Hepatocyte (in vitro differentiated cells): Measurements from ENCODE around the gene ZSWIM2. TPM values are rescaled to one million over a fixed set of nuclear protein-coding genes. Genes with fewer than 3 reads are reported as not detected.

Experiments used
- DNase-seq: peaks from one replicate; pipeline ENCODE4 v3.0.0-alpha.2; 2016; ENCODE audit warnings: low spot score
- H2AFZ ChIP-seq: fragments of 200-600 bp; sonication (generic); 2 replicates; pipeline ENCODE4 v1.6.0; 2016; ENCODE audit warnings: antibody characterized with exemption, mild to moderate bottlenecking
- H3K27ac ChIP-seq: fragments of 200-600 bp; sonication (generic); 2 replicates; pipeline ENCODE4 v1.5.1; 2016; ENCODE audit warnings: mild to moderate bottlenecking
- H3K27me3 ChIP-seq: fragments of 200-600 bp; sonication (generic); 2 replicates; pipeline ENCODE4 v1.6.1; 2016
- H3K36me3 ChIP-seq: fragments of 200-600 bp; sonication (generic); replicated peaks from 2 replicates; pipeline ENCODE4 v1.5.1; 2016; ENCODE audit warnings: low read depth; ENCODE audit not compliant: insufficient read depth
- H3K4me1 ChIP-seq: fragments of 200-600 bp; sonication (generic); 2 replicates; pipeline ENCODE4 v1.5.1; 2016; ENCODE audit warnings: mild to moderate bottlenecking, moderate library complexity; ENCODE audit not compliant: insufficient read depth
- H3K4me2 ChIP-seq: fragments of 200-600 bp; sonication (generic); 2 replicates; pipeline ENCODE4 v1.6.0; 2016
- H3K4me3 ChIP-seq: fragments of 200-600 bp; sonication (generic); 2 replicates; pipeline ENCODE4 v1.5.1; 2016; ENCODE audit warnings: mild to moderate bottlenecking
- H3K79me2 ChIP-seq: fragments of 200-600 bp; sonication (generic); 2 replicates; pipeline ENCODE4 v1.6.0; 2017; ENCODE audit warnings: mild to moderate bottlenecking
- H3K9me2 ChIP-seq: fragments of 200-600 bp; sonication (generic); replicated peaks from 2 replicates; pipeline ENCODE4 v1.6.0; 2017; ENCODE audit warnings: mild to moderate bottlenecking; ENCODE audit not compliant: insufficient read depth
- H3K9me3 ChIP-seq: fragments of 200-600 bp; sonication (generic); 2 replicates; pipeline ENCODE4 v1.5.1; 2016; ENCODE audit warnings: low read depth, mild to moderate bottlenecking
- H4K20me1 ChIP-seq: fragments of 200-600 bp; sonication (generic); 2 replicates; pipeline ENCODE4 v1.6.0; 2016; ENCODE audit warnings: mild to moderate bottlenecking; ENCODE audit not compliant: insufficient read depth, poor library complexity, severe bottlenecking
- CTCF ChIP-seq: fragments of 200-600 bp; sonication (generic); IDR thresholded peaks from 2 replicates; pipeline ENCODE4 v1.5.1; 2016; ENCODE audit warnings: antibody characterized with exemption, mild to moderate bottlenecking; ENCODE audit not compliant: poor library complexity
- EZH2 ChIP-seq: fragments of 200-600 bp; sonication (generic); IDR thresholded peaks from 2 replicates; pipeline ENCODE4 v1.6.1; 2016; ENCODE audit warnings: antibody characterized with exemption, mild to moderate bottlenecking, borderline replicate concordance
- EZH2phosphoT487 ChIP-seq: fragments of 200-600 bp; sonication (generic); IDR thresholded peaks from one replicate; pipeline ENCODE4 v1.6.1; 2018; ENCODE audit warnings: antibody characterized with exemption, mild to moderate bottlenecking, low read depth, moderate library complexity; ENCODE audit not compliant: unreplicated experiment, severe bottlenecking
- WGBS: methylation state at CpG from one replicate; pipeline ENCODE4 v1.1.6; 2016; ENCODE audit warnings: low lambda C conversion rate; ENCODE audit errors: missing lambda C conversion rate; 5-methylcytosine and 5-hydroxymethylcytosine counted together
- polyA plus RNA-seq: library from polyadenylated mRNA; unstranded; fragments of >200 nt; fragmentation: Nextera tagmentation; extraction: Ambion mirVana; gene quantifications from 2 replicates; pipeline ENCODE4 v1.2.1, GENCODE V29; 2016
- total RNA-seq: library from RNA; depleted of rRNA; stranded (reverse); fragments of >200 nt; gene quantifications from 2 replicates; pipeline ENCODE4 v1.2.3, GENCODE V29; 2014

Gene ZSWIM2
- total and polyA plus RNA-seq, 2 experiments from 2014 or later = 0.07 to 0.45 TPM

DNA sequence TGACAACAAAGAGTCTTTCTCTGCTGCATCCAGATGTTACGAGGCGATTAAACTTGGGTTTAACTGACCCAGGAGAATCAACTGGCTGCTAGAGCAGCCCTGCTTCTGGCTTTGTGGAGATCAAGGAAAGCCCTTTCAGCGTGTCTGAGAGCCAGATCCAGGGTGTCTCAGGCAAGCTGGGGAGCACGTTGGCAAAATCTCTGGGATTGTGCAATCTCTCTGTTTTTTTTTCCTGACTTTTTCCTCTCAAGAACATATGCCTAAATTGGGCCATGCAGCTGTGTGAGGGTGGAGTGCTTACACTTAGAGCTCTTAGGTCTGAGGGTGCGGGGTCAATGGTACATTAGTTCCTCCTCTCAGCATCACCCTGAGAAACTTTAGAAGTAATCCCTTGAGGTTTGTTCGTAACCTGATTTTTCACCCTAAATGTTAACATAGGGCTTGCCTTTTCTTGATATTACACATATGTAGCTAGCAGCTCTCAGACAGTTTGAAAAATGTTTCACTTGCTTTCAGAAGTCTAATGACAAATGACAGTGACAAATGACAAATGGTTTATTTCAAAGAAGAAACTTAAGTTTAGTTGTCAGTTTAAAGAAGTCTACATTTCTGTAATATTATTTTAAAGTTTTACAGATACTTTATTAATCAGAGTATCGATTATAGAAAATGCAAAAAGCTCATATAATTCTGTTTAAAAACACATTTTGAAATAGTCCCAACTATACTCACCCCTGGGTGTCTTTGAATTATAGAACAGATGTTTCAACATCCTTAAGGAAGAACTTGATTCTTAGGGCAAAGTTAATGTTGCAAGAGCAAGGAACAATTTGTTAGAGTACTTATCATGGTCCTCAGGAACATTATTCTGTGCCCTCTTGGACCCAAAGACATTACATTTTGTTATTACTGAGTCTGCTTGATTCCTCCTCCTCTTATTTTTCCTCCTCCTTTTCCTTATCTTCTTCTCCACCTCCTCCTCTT lies 38.4 kb upstream of the ZSWIM2 start:
- Histone ChIP-seq H3K36me3 (no peaks in the 10 kb centered on the region), H3K27me3 (no peaks in the 10 kb centered on the region), H3K4me2 (no peak overlapping the region), H3K4me1 (no peaks in the 10 kb centered on the region), H3K9me2 (no peaks in the 10 kb centered on the region), H2AFZ (no peak overlapping the region), H3K27ac (no peak overlapping the region), H4K20me1 (no peaks in the 10 kb centered on the region), H3K4me3 (no peak overlapping the region), H3K79me2 (no peaks in the 10 kb centered on the region), H3K9me3 (no peaks in the 10 kb centered on the region)
- WGBS = 59% methylated on average over 7 of the region's 7 CpGs
- DNase-seq = peak; percentile 13
- TF ChIP-seq EZH2phosphoT487 (no peak), EZH2 (no peak), CTCF (no peak)

GRCh38 chr2:186884587-186884986 lies 35.6 kb upstream of the ZSWIM2 start:
- 7% methylated on average over 1 of the region's 1 CpG for WGBS
- H3K79me2 ChIP-seq = no peaks in the 10 kb centered on the region
- H2AFZ ChIP-seq = no peak overlapping the region
- TF ChIP-seq CTCF = no peak
- no peak for TF ChIP-seq EZH2
- no peak for TF ChIP-seq EZH2phosphoT487
- H3K4me3 ChIP-seq = no peak overlapping the region
- no peak overlapping the region for H3K27ac ChIP-seq
- no peaks in the 10 kb centered on the region for H3K27me3 ChIP-seq
- no peak for DNase-seq
- H3K36me3 ChIP-seq = no peaks in the 10 kb centered on the region
- H3K9me2 ChIP-seq = no peaks in the 10 kb centered on the region
- no peaks in the 10 kb centered on the region for H4K20me1 ChIP-seq
- H3K4me1 ChIP-seq = no peaks in the 10 kb centered on the region
- no peak overlapping the region for H3K4me2 ChIP-seq
- H3K9me3 ChIP-seq = no peaks in the 10 kb centered on the region

DNA sequence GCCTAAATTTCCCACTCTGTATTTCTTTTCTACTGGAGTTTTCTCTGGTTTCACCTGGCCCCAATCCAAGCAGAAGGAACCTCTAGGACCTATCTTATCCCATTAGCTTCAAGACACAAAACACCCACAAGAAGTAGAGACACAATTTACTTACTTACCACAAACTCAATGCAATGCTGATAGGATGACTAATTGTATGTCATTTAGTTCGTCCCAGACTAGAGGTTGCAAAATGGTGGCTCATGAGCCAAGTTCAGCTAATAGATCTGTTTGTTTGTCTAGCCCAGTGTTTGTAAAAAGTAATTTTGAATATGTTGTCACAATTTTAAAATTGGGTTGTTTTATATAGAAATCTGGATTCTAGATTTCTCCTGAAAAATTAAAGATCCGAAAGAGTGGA lies 34.7 kb upstream of the ZSWIM2 start:
- H3K79me2 ChIP-seq = no peaks in the 10 kb centered on the region
- WGBS = 89% methylated on average over 2 of the region's 2 CpGs
- DNase-seq = no peak
- no peaks in the 10 kb centered on the region for H3K4me1 ChIP-seq
- H2AFZ ChIP-seq = no peak overlapping the region
- no peaks in the 10 kb centered on the region for H3K9me2 ChIP-seq
- H3K27me3 ChIP-seq = no peaks in the 10 kb centered on the region
- no peaks in the 10 kb centered on the region for H4K20me1 ChIP-seq
- no peak overlapping the region for H3K27ac ChIP-seq
- no peaks in the 10 kb centered on the region for H3K9me3 ChIP-seq
- H3K4me3 ChIP-seq = no peak overlapping the region
- no peak overlapping the region for H3K4me2 ChIP-seq
- no peak for TF ChIP-seq EZH2
- TF ChIP-seq EZH2phosphoT487 = no peak
- H3K36me3 ChIP-seq = no peaks in the 10 kb centered on the region

DNA sequence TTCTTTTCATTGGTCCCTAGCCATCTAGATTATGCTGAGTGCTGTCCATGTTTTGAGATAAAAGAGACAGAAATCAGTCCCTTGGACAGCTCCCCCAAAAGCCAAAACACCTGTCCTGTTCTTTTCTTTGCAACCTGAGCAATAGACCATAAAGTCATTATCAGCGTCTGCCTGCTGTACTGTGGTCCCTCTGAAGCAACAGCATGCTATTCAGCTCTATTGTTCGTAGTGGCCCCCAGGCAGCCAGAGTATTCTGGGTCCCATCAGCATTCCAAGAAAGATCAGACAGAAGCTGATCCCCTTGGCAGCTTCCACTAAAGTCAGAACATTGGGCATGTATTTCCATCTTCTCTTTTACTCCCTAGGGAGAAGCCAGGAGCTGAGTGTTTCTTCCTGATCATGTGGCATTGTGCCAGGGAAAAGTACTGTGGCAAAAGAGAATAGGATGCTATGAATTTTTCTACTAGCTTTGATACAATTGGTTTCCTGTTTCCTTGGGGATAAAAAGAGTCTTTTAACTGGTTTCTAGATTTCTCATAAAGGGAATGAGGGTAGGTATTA lies 33.6 kb upstream of the ZSWIM2 start:
- H3K36me3 ChIP-seq = no peaks in the 10 kb centered on the region
- H3K4me3 ChIP-seq = no peak overlapping the region
- WGBS = 55% methylated on average over 2 of the region's 2 CpGs
- no peaks in the 10 kb centered on the region for H4K20me1 ChIP-seq
- no peaks in the 10 kb centered on the region for H3K4me1 ChIP-seq
- TF ChIP-seq CTCF (no peak), EZH2 (no peak), EZH2phosphoT487 (no peak)
- H3K79me2 ChIP-seq = no peaks in the 10 kb centered on the region
- no peaks in the 10 kb centered on the region for H3K9me3 ChIP-seq
- no peaks in the 10 kb centered on the region for H3K27me3 ChIP-seq
- H3K27ac ChIP-seq = no peak overlapping the region
- H3K4me2 ChIP-seq = no peak overlapping the region
- DNase-seq = no peak
- H3K9me2 ChIP-seq = no peaks in the 10 kb centered on the region
- no peak overlapping the region for H2AFZ ChIP-seq
